Stimulated activated CD4-positive, alpha-beta T cell treated with anti-CD3 and anti-CD28 coated beads, Interleukin-12 subunit alpha, Interleukin-12 subunit beta, amount 100 ng/mL, for 4 hours (primary cell): ENCODE measurements around the gene FOXP1.

ENCODE experiments used
- DNase-seq: peaks from one replicate; pipeline ENCODE4 v3.0.0-alpha.2; 2020

The FOXP1 gene

GRCh38 chr3:71195492-71195891 is 388.0 kb downstream of the FOXP1 start:
- DNase-seq, result no peak

DNA sequence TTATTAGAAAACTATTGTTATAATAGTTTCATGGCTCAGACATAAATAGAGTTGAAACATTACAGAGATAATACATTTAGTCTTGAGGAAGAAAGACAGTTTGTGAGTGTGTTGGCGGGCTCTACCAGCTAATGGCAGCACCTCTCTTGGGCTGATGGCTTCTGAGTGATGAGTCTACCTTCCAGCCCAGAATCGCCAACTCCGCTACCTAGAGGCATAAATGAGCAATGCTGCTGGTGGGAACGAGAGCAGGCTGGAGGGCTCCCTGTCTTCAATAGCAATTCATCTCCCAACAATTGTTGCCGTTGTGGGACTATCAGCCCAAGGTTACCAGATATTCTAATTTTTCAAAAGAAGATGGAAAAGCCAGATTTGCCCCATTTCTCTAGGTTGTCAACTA is 388.7 kb downstream of the FOXP1 start:
- no peak for DNase-seq

- DNase-seq, result no peak
These were observed 392.5 kb downstream of the FOXP1 start for GRCh38 chr3:71191031-71191482.

DNA sequence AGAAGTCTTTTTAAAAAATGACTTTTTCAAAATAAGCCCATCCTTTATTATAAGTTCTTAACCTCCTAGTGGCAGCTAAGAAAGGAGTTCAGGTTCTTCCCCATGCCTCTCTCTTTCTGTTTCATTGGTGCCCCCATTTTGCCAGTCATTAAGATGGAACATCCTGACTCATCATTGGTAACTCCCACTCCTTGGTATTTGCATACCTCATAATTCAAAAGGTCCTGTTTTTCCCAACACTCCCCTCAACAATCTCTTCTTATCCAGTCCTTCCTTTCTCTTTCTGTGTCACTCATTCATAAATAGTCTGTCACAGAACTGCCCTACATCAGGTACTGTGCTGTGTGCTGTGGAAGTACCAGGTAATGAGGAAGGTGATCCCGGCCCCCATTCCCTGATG is 394.0 kb downstream of the FOXP1 start:
- no peak for DNase-seq

- DNase-seq, result no peak
These were observed 395.8 kb downstream of the FOXP1 start for GRCh38 chr3:71187715-71188114.

DNA sequence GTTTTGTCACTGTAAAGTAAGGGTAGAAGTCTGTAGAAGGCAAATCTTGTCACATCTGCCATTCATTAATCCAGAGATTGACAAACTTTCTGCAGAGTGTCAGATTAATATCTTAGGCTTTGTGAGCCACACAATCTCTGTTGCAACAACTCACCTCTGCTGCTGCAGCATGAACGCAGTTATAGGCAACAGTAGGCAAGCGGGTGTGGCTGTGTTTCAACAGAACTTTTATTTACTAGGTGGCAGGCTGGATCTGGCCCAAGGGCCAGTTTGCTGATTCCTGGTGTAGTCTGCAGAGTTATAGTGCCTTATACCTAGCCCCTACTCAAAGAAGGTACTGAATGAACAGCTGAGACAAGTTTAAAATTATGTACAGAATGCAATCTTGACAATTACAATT is 396.7 kb downstream of the FOXP1 start:
- DNase-seq, result no peak

- DNase-seq, result no peak
These were observed 397.6 kb downstream of the FOXP1 start for GRCh38 chr3:71185733-71186455.

- no peak for DNase-seq
These were observed 399.3 kb downstream of the FOXP1 start for GRCh38 chr3:71184252-71184651.

GRCh38 chr3:71183549-71183948 is 400.0 kb downstream of the FOXP1 start:
- DNase-seq, result no peak

DNA sequence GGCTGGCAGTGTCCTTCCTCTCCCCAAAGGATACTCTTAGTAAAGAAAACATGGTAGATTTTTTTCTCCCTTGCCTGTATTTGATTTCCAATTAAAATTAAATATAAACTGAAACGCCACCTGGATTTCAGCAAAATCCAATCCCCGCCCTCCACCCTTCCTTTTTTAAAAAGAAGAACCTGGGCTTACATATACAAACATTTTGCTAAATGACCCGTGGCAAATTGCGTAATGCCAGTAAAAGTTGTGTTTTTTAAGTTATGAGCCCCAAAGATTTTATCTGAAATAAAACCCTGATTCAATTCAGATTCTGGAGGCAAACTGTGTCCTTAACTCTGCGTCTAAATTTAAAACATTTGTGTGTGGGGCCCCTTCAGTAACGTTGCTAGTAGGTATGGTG is 403.0 kb downstream of the FOXP1 start:
- no peak for DNase-seq

DNA sequence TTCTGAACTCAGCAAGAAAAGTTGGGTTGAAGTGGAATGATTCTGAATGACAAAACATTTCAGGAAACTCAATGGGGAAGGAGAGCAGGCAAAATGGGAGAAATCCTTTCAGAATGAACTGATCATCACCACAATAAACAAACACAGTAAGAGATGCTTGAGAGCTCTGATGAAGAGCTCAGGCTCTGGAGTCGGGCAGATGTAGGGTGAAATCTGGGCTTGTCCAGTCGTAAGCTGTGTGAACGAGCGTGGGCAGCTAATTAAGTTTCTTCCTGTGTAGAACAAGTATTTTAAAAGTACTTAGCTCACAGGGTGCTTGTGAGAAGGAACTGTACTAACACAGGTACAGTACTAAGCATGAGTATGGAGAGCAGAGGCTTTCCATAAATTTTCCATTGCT is 406.2 kb downstream of the FOXP1 start:
- no peak for DNase-seq

GRCh38 chr3:71176366-71176765 is 407.2 kb downstream of the FOXP1 start:
- DNase-seq, result no peak

DNA sequence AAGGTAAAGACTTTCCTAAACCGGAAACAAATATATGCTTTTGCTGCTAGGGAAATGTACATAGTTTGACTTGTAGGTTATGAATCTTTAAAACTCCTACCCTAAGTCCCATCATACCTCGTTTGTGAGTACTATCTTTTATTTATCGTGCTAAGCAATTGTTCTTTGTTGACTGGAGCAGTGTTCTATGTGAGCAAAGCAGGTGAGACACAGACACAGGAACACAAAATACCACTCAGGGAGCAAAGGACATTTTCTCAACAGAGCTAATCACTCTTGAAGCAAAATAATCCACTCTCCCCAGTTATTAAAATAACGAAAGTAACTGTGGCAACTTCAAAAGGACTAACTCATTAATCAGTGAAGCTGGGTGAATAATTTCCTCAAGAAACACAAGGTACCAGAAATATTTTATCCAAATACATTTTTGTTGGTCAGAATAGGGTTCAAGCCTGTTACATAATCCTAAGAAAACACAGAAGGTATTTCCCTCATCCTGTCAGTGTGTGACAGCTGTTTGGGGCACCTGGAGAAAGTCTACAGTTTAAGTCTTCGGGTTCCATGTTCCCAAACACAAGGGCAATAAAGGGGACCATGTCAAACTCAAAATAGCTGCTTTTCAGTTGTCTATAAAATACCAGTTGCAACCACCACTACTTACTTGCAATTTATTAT is 407.7 kb downstream of the FOXP1 start:
- DNase-seq, result no peak

GRCh38 chr3:71172951-71173350 is 410.6 kb downstream of the FOXP1 start:
- DNase-seq, result no peak

DNA sequence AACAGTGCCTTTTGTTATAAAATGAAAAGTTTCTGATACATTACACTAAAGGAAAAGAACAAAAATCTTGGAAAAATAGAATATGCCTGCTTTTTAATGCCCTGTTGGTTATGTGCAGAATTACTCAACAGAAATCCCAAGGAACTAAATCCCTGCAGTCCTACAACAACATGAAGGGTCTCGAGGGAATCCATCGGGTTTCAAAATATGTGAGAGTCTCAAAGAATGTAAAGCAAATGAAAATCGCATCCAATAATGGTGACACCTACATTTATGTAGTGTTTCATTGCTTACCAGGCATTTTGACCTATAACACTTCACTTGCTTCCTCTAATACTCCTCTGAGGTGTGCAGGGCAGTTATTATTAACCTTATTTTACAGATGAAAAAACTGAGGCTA is 411.3 kb downstream of the FOXP1 start:
- DNase-seq, result no peak

DNA sequence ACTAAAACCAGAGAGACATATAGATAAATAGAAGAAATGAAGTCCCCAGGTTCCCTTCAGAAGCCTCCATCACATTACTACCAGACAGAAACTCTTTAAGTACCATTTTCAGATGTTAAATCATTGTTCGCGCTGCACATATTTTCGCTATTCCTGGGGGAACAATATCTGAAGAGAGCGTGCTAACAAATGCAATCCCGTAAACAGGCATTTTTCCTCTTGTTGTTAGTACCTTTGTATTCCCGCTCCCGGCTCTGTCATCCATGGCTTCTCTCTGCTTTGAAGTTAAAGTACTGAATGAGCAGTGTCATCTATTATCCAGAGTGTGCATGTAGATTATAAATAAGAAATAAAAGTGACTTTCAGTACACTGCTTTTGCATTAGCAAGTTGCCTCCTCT is 412.3 kb downstream of the FOXP1 start:
- no peak for DNase-seq

DNA sequence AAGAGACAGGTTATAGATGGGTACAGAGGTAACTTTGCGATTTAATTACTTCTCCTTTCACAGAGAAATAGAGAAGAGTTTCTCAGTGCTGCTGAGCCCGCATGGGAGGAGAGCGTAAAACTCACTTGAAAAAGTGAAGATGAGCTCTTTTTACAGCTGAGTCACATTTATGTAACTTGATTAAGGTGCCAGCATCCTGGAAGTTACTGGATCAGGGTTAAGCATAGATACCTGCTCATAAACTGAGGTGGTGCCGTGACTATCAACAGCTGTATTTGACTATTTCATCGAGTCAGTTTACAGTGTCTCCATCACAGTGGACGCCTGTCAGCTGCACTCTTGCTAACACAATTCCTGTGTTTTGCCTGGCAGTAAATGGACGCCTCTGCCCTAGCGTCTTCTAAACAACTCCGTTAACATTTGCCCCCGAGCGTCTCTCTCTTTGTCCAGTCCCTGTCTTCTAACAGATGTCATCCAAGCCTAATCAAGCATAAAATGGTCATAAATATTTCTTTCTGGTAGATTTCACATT is 414.6 kb downstream of the FOXP1 start:
- DNase-seq, result no peak

- no peak for DNase-seq
These were observed 415.3 kb downstream of the FOXP1 start for GRCh38 chr3:71168121-71168721.

DNA sequence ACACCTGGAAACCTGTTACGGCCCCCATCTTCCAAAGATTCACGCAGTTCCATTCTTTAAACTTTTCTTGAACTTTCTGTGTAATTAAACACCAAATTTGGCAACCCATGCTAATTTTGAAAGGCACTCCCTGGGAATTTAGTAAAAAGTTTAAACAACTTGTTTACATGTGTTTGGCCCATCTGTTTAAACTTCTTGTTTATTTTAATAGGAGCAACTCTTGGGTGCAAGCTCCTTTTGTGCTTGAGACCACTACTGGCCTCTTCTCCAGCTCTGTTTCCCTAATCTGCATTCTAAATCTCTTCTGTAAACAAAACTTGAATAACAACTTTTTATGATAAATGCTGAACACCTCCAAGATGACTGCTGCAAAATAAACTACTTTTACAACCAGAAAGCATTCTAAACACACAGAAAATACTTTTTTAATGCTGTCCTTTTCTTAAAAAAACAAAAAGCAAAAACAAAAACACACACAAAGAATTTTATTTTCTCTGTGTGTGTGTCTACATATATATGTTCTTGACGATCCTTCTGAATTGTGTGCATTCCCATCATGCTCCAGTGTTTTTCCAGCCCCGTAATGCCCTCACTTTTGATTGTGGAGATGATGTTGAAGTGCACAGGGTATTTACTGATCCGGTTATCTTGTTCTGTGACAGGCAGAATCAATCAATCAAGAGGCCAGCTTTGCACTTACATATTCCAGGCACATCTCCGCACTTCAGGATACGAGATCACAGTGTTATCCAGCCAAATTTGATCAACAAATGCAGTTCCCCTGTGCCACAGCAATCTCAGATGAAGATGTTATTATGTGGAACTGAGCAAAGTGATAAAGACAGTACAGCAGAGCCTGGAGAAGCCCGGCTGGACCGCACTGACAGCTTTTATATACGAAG is 416.9 kb downstream of the FOXP1 start:
- DNase-seq, result no peak

DNA sequence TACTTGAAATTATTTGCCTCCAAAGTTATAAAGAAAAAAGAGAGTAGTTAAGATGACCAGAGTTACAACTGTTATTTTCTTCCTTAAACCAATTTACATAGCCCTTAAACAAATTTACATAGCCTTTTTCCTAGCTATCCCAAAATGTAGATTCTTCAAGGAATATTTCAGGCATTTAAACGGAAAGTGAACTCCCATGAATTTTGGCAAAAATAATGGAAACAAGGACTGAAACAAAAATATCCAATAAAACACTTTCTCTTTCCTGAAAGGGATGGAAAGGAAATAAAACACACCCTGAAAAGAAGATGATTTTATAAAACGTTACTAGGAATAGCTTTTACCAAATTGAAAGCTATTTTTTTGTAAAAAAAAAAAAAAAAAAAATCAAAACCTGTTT is 418.6 kb downstream of the FOXP1 start:
- DNase-seq, result no peak

DNA sequence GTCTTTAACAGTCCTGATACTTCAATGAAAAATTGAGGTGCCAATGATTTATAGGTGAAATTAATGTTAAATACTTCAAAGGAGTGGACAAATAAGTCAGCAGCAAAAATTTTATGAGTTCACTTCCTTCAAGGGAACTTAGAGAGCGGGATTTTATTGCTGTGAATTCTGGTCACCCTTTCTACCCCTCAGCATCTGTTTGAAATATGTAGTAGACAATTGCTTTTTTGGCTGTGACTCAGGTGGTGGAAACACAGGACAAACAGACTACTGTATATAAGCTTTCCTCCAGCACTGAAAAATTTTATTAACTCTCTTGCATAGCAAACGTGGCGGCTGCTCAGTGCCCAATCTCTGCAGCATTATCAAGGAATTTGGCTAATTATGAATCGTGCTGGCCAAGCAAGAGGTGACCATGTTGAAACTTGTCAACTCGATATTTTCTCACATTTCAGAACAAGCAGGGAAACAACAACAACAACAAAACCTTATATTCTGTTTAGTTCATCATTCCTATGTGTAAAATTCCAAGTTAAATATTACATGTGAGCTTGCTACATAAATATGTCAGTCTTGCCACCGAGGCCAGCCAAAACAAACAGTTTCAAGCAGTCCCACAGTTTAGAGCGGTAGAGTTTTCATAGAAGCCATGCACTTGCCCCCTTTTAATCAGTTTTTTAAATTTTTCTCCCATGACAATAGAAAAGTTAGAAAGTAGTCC is 420.2 kb downstream of the FOXP1 start:
- DNase-seq, result no peak

DNA sequence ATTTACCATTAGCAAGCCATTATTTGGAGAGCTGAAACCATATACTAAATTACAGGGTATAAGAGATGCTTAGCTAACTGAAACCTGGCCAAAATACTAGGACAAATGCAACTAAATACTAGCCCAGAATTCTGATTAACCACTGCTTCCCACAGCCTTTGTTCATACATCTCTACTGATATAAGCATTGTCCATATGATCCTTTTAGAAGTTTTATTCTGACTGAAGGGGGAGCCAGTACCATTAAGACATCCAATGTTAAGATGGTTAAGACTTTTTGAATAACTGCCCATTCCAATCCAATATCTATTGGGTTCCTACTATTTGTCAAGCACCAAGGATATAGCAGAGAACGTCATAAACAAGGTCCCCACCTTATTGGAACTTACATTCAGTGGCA is 421.3 kb downstream of the FOXP1 start:
- no peak for DNase-seq
